H4 (cell line): ENCODE data around the gene NOX5. TPM values are rescaled to one million over a fixed set of nuclear protein-coding genes. Genes with fewer than 3 reads are reported as not detected.
A peak's percentile ranks its signal among the peaks of the same experiment; 100 is the strongest.

Experiments used
- DNase-seq: peaks from one replicate; pipeline ENCODE4 v3.0.0-alpha.2; 2015; ENCODE audit warnings: low spot score
- total RNA-seq: library from RNA; depleted of rRNA; stranded (reverse); fragments of >200 nt; shearing (Covaris generic); gene quantifications from 2 replicates; pipeline ENCODE4 v1.2.3, GENCODE V29; 2014

The NOX5 gene
- total RNA-seq, 1 experiment from 2014 or later: not detected

- no peak for DNase-seq
Measured at GRCh38 chr15:69018951-69019350, 4.5 kb downstream of the NOX5 start.

DNA sequence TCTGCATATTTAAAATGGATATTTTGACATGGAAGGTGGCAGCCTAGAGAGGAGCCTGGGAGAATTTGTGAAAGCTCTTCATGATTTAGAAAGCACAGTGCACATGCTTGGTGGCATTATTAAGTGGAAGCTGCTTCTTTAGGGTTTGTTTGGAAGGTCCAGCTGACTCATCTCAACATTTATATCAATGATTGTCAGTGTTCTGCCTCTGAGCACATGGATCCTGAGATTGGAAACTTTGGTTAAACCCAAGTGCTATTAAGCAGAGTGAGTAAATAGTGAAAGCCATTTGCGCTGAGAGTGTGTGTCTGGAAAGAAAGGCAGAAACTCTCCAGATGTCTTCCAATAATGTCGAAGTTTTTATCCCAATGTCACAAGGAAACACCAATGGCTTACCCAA lies 7.4 kb downstream of the NOX5 start:
- no peak for DNase-seq

GRCh38 chr15:69025320-69025719 lies 10.8 kb downstream of the NOX5 start:
- no peak for DNase-seq

GRCh38 chr15:69026355-69026754 lies 11.9 kb downstream of the NOX5 start:
- DNase-seq: no peak

- no peak for DNase-seq
Measured at GRCh38 chr15:69027976-69028518, 13.6 kb downstream of the NOX5 start.

DNA sequence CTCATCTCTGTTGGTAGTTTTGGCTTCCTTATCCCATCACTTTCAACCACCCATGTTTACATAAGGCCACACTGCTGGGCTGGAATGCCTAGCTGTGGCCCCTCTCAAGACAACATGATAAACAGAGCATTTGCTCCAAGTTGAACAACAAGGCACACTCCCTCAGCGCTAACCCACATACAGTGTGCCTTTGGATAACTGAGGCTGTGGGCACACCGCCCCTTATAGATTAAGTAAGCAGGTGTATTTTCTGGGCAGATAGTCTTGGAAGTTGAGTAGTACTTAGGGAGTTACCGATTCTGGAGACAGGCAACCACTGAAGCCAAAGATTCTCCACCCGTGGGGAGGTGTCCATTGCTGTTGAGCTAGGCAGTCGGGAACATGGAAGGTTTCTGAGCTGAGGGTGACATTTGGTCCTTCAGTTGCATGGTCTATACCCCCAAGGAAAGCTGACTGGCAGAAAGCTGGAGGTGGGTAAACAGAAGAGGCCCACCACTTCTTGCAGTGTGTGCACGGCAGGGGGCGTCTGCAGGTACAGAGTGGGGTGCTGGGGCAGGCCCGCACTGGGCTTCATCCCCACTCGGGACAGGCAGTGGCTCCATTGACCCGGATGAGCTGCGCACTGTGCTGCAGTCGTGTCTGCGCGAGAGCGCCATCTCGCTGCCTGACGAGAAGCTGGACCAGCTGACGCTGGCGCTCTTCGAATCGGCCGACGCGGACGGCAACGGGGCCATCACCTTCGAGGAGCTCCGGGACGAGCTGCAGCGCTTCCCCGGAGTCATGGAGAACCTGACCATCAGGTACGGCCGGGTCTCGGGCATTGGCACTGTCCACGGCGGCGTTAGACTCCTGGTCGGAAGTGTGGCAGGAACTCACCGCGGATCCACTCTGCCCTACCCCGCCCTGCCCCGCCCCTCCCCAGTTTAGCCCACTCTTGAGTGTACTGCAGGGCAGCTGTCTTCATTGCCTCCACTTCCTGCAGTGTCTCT lies 16.8 kb downstream of the NOX5 start:
- DNase-seq: no peak

GRCh38 chr15:69032031-69032430 lies 17.5 kb downstream of the NOX5 start:
- no peak for DNase-seq

DNA sequence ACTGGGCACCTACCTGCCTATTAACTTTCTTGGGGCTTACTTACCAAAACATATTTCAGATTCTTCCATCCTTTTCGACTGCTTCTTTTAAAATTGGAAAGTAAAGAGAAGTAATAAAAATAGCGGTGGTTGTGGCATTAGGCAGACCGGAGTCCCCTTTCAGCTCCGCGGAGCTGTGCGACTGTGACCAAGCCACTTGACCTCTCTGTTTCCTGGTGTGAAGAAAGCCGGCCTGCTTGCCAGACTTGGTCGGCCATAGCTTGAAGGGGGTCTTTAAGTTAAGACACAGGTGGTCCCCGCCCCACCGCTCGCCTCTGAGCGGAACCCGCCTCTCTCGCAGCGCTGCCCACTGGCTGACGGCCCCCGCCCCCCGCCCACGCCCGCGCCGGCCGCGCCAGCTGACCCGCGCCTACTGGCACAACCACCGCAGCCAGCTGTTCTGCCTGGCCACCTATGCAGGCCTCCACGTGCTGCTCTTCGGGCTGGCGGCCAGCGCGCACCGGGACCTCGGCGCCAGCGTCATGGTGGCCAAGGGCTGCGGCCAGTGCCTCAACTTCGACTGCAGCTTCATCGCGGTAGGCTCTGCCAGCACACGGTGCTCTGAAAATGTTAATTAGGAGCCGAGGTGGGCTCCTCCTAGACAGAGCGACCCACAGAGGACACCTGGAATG lies 18.3 kb downstream of the NOX5 start:
- no peak for DNase-seq

GRCh38 chr15:69034352-69034751 lies 19.9 kb downstream of the NOX5 start:
- DNase-seq: peak; percentile 58

GRCh38 chr15:69035205-69035917 lies 20.9 kb downstream of the NOX5 start:
- DNase-seq: no peak

- DNase-seq: no peak
Measured at GRCh38 chr15:69035918-69036258, 21.4 kb downstream of the NOX5 start.

GRCh38 chr15:69036826-69037225 lies 22.3 kb downstream of the NOX5 start:
- DNase-seq: no peak

DNA sequence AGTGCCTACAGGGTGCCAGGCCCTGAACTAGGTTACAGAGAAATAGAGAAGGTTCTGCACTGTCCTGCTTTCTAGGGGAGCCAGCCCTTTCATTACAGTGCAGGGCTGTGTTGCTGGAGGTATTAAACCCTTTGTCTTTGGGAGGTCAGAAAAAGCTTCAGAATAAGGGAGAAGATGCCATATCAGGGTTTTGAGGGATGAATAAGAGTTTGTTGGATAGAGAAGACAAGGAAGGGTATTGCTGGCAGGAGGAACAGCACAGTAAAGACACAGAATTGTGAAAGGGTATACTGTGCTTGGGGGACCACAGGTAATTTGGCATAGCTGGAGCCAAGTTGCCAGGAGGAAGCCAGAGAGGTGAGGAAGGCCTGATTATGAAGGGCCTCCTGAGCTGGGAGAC lies 23.0 kb downstream of the NOX5 start:
- DNase-seq: no peak

- DNase-seq: no peak
Measured at GRCh38 chr15:69037977-69038376, 23.5 kb downstream of the NOX5 start.

GRCh38 chr15:69038508-69038907 lies 24.0 kb downstream of the NOX5 start:
- no peak for DNase-seq

GRCh38 chr15:69039516-69040225 lies 25.2 kb downstream of the NOX5 start:
- DNase-seq: no peak

- no peak for DNase-seq
Measured at GRCh38 chr15:69042531-69042930, 28.0 kb downstream of the NOX5 start.

- DNase-seq: peak; percentile 84
Measured at GRCh38 chr15:69045802-69046201, 31.3 kb downstream of the NOX5 start.

DNA sequence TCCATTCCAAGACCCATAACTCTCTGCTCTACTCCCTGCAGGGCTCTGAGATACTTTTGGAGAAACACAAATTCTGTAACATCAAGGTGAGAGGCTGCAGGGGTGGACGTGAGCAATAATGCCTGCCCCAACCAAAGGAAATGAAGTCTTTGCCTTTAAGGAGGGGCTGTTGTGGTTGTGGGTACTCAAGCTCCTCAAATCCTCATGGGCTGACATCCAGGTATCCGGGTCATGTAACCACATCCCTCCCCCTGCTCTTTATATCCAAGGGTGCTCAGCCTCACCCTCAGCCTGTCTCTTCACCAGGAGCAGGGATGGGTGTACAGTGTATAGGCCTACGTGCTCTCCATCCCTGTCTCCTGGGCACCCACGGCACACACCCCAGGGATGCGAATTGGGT lies 32.3 kb downstream of the NOX5 start:
- DNase-seq: no peak

DNA sequence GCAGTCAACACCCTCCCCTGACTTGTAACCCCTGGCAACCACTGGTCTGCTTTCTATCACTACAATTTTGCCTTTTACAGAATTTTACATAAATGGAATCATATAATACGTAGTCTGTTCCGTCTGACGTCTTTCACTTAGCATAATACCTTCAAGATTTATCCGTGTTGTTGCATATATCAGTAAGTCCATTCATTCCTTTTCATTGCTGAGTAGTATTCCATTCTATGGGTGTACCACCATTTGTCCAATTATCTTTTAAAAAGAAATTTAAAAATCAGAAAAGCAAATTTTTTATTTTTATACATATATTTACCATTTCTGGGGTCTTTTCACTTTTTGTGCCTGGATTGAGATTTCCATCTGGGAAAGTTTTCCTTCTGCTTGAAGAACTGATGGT lies 35.5 kb downstream of the NOX5 start:
- no peak for DNase-seq

DNA sequence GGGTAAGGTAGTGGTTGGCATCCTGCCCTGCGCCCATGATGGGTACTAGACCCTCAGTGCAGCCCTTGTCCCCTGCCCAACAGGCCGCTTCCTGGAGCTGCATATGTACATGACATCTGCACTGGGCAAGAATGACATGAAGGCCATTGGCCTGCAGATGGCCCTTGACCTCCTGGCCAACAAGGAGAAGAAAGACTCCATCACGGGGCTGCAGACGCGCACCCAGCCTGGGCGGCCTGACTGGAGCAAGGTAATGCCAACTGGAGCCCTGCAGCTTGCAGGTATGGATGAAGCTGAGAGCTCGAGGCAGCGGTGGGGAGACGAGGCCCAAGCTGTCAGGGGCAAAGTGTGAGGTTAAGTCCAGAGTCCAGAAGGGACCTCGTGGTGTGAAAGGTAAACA lies 40.8 kb downstream of the NOX5 start:
- no peak for DNase-seq

DNA sequence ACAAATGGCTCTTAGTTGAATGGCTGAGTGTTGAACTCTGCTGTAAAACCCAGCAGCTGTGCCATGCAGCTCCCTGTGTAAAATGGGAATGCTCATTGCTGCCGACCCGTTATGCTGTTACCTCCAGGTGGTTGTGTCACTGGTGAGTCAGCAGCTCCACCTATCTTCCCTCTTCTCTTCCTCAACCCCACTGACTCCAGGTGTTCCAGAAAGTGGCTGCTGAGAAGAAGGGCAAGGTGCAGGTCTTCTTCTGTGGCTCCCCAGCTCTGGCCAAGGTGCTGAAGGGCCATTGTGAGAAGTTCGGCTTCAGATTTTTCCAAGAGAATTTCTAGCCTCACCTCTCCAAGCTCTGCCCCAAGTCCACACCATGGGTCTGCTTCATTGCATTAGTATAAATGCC lies 41.9 kb downstream of the NOX5 start:
- no peak for DNase-seq
